Astrocyte of the hippocampus (primary cell): ENCODE measurements around the gene BTBD16.

Experiments
- DNase-seq: peaks from one replicate; pipeline ENCODE4 v3.0.0; 2011; ENCODE audit warnings: low read depth, low spot score

BTBD16 gene

GRCh38 chr10:122294511-122295450, 23.7 kb downstream of the BTBD16 start:
- no peak for DNase-seq

- no peak for DNase-seq
These were observed 24.3 kb downstream of the BTBD16 start for GRCh38 chr10:122295451-122295809.

GRCh38 chr10:122296363-122297120, 25.4 kb downstream of the BTBD16 start:
- no peak for DNase-seq

GRCh38 chr10:122297583-122297982, 26.5 kb downstream of the BTBD16 start:
- no peak for DNase-seq

GRCh38 chr10:122298206-122298597, 27.1 kb downstream of the BTBD16 start:
- no peak for DNase-seq

- DNase-seq = peak; percentile 88
These were observed 27.7 kb downstream of the BTBD16 start for GRCh38 chr10:122298598-122299301.

GRCh38 chr10:122299423-122300075, 28.5 kb downstream of the BTBD16 start:
- no peak for DNase-seq

- peak; percentile 77 for DNase-seq
These were observed 30.1 kb downstream of the BTBD16 start for GRCh38 chr10:122301055-122301810.

- DNase-seq = no peak
These were observed 30.7 kb downstream of the BTBD16 start for GRCh38 chr10:122301811-122302115.

GRCh38 chr10:122302315-122302714, 31.2 kb downstream of the BTBD16 start:
- no peak for DNase-seq

- no peak for DNase-seq
These were observed 32.4 kb downstream of the BTBD16 start for GRCh38 chr10:122303271-122304053.

- no peak for DNase-seq
These were observed 33.0 kb downstream of the BTBD16 start for GRCh38 chr10:122304054-122304579.

GRCh38 chr10:122306282-122306681, 35.2 kb downstream of the BTBD16 start:
- DNase-seq = no peak

GRCh38 chr10:122306744-122307143, 35.6 kb downstream of the BTBD16 start:
- DNase-seq = no peak

- peak; percentile 97 for DNase-seq
These were observed 36.7 kb downstream of the BTBD16 start for GRCh38 chr10:122307669-122308416.

- no peak for DNase-seq
These were observed 37.5 kb downstream of the BTBD16 start for GRCh38 chr10:122308417-122309141.

- DNase-seq = no peak
These were observed 39.4 kb downstream of the BTBD16 start for GRCh38 chr10:122310311-122311050.

- no peak for DNase-seq
These were observed 39.9 kb downstream of the BTBD16 start for GRCh38 chr10:122311051-122311410.
